GM12873 (cell line): ENCODE measurements around the gene SST.
A peak's percentile ranks its signal among the peaks of the same experiment; 100 is the strongest.

Experiments used
- TF ChIP-seq, protein P1 (sequence below): IDR thresholded peaks from 2 replicates; pipeline ENCODE4 v1.5.1; 2012; ENCODE audit warnings: low read depth, mild to moderate bottlenecking, moderate library complexity, low read length, control low read depth; ENCODE audit not compliant: insufficient read depth; ENCODE audit errors: missing control alignments

SST gene

DNA sequence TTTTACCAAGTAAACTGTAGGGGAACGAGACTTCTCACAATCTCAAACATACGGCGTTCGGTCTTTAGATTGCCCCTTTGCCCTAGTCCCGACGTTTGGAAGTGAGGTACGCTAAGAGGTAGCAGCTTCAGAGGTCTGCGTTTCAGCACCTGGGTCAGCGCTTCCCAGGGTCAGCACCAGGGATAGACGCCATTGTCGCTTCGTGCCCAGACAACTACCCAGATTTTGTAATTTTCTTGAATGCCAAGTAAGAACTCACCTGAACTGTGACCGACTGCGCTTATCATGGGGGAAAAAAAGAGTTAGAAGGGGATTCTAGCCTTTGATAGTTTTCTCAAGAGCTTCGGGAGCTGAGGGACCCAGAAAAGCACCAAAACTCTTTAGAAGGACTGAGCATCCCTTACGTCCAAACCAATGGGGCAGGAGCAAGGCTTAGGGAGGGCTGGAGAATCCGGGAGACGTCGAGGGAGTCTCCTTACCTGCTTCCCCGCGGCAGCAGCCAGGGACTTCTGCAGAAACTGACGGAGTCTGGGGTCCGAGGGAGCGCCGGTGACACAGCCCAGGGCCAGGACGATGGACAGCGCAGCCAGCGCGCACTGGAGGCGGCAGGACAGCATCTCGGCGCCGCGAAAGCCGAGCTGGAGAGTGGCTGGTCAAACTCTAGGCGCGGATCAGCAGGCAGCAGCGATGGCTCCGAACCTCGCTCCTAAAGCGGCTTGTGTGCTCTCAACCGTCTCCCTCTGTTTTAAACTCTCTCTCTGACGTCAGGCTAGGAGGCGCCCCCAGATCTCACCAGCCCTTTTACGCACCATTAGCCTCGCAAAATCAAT, at the start of gene SST:
Gene SST, minus strand, starts transcription at position 720 of the 830 bp plus-strand sequence. Its CDS starts 103 bp downstream, at position 617.
- TF ChIP-seq, protein P1, sequence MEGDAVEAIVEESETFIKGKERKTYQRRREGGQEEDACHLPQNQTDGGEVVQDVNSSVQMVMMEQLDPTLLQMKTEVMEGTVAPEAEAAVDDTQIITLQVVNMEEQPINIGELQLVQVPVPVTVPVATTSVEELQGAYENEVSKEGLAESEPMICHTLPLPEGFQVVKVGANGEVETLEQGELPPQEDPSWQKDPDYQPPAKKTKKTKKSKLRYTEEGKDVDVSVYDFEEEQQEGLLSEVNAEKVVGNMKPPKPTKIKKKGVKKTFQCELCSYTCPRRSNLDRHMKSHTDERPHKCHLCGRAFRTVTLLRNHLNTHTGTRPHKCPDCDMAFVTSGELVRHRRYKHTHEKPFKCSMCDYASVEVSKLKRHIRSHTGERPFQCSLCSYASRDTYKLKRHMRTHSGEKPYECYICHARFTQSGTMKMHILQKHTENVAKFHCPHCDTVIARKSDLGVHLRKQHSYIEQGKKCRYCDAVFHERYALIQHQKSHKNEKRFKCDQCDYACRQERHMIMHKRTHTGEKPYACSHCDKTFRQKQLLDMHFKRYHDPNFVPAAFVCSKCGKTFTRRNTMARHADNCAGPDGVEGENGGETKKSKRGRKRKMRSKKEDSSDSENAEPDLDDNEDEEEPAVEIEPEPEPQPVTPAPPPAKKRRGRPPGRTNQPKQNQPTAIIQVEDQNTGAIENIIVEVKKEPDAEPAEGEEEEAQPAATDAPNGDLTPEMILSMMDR: no peak

DNA sequence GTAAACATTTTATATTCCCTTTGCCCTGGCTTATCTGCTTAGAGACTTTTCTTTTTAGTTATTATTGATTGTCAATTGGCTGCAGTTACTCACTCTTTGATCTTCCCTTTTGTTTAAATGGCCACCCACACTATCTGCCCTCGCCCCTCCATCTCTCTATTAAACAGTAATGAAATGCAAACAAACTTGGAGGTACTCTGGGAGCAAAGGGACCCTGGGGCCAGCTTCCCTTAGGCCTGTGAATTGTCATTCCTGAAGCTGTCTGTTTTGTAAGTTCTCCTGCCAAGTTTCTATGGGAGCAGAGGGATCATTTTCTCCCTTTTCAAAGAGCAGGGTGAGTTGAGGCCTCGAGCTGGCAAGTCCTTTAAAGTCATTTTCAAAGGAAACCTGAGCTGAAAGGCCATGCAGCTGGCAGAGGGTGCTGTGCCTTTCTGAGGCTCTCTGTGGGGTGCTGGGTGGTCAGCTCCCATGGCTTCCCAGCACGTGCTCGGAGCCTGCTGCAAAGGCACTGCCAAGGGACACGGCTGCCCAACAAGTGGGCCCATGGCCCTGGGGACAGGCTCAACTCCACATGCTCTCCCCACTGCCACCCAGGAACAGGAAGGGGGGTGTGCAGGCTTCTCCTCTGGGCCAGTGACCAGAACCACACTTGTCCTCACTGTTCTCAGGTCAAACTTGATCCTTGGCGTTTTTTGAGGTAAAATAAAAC, 49.6 kb upstream of the SST start:
- TF ChIP-seq, protein P1: no peak

DNA sequence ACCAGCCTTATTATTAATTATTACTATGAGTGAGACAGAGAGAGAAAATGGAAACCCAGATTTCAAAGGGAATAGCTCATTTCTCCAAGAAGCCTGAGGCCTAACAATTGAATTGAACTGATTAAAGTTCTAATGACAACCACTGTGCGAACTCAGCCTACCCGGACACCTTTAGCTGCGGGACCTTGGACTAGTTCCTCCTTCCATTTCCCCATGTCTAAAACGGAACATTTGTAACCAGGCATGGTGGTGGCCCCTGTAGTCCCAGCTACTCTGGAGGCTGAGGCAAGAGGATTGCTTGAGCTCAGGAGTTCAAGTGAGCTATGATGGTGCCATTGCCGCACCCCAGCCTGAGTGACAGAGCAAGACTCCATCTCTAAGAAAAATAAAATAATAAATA, 48.6 kb upstream of the SST start:
- TF ChIP-seq, protein P1: no peak

DNA sequence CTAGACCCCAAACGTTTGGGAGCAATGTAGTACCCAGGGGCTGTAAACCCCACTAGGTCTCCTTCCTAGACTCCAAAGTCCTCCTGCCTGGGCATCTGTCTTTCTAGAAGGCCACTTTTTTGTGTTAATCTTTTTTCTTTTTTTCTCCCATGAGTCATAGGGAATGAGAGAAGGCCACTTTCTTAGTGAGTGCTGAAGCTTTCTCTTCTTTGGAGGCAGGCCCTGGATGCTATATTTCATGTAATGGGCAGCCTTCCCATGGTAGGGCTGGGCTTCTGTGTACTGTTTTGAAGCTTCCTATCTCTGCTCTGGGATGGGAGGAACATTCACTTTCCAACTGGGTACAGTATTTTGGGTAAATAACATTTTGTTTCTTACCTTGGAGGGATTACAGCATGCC, 47.4 kb upstream of the SST start:
- TF ChIP-seq, protein P1: no peak

DNA sequence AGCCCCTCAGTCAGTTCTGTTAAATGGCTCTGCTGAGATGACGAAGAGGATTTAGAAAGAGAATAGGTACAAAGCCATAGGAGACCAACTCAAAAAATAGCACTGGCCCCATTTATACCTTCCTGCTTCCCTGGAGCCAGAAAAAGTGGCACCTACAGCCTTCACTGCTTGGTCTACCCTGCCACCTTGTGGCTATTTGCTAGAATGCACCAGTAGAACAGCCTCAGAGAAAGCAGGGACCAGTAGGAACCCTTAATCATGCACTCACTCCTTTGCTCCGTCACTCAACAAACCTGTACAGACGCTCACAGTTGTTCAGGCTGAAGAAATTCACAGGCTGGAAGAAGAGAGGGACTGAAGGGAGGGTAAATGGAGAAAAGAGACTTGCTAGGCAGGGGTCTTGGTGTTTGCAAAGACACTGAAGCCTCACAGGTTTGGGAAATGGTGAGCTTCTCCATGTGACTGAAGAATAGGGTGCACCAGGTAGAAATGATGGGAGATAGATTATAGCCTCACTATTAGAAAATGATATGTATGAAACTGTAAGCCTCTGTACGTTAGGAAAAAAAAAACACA, 44.3 kb upstream of the SST start:
- TF ChIP-seq, protein P1: peak; percentile 95

DNA sequence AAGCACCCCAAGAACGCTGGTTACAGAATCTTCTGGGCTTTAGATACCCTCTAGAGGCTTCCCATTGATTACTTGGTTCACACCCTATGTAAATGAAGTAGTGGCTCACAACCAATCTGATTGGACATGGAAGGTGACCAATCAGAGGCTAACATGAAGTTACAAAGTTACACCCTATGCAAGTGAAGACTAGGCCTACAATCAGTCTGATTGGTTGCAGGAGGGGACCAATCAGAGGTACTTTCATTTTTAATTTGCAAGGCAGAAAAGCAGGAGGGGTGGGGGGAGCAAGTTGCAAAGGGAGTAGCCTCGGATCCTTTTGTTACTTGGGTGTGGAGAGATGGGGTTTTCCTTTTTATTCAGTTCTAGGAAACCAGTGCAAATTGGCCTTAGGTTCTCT, 43.3 kb upstream of the SST start:
- TF ChIP-seq, protein P1: no peak

DNA sequence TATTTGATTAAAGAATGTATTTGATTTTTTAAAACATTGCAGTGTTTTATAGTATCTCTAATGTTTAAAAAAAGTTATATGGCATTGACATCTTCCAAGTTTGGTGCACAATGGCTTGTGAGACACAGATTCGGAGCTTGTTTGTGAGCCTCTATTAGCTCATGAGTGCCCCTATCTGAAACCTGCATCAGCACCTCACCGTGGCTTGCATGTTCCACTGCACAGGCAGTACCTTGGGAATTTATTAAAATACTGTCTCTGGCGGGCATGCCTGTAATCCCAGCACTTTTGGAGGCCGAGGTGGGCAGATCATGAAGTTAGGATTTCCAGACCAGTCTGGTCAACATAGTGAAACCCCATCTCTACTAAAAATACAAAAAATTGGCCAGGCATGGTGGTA, 39.0 kb upstream of the SST start:
- TF ChIP-seq, protein P1: peak; percentile 19
